PC-9 (cell line): ENCODE data around the gene OR51L1.

Source experiments
- EZH2 ChIP-seq: fragments of 200-600 bp; sonication (generic); IDR thresholded peaks from 2 replicates; pipeline ENCODE4 v1.8.0; 2017; ENCODE audit warnings: antibody characterized with exemption, low read depth
- TF ChIP-seq, protein P1 (sequence below): fragments of 200-600 bp; sonication (generic); conservative IDR thresholded peaks from 2 replicates; pipeline ENCODE4 v1.6.1; 2017; ENCODE audit warnings: mixed run types, antibody characterized with exemption, mild to moderate bottlenecking, moderate library complexity

- TF ChIP-seq, protein P1, sequence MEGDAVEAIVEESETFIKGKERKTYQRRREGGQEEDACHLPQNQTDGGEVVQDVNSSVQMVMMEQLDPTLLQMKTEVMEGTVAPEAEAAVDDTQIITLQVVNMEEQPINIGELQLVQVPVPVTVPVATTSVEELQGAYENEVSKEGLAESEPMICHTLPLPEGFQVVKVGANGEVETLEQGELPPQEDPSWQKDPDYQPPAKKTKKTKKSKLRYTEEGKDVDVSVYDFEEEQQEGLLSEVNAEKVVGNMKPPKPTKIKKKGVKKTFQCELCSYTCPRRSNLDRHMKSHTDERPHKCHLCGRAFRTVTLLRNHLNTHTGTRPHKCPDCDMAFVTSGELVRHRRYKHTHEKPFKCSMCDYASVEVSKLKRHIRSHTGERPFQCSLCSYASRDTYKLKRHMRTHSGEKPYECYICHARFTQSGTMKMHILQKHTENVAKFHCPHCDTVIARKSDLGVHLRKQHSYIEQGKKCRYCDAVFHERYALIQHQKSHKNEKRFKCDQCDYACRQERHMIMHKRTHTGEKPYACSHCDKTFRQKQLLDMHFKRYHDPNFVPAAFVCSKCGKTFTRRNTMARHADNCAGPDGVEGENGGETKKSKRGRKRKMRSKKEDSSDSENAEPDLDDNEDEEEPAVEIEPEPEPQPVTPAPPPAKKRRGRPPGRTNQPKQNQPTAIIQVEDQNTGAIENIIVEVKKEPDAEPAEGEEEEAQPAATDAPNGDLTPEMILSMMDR: no peak
- TF ChIP-seq EZH2: no peak
These were observed 3.6 kb upstream of the OR51L1 start for GRCh38 chr11:4991060-4991459.
